ENCODE measurements around the gene NFIA. TPM values are rescaled to one million over a fixed set of nuclear protein-coding genes. Genes with fewer than 3 reads are reported as not detected.

Gene NFIA
- total RNA-seq, 1 experiment from 2014 or later, result 65.4 TPM

DNA sequence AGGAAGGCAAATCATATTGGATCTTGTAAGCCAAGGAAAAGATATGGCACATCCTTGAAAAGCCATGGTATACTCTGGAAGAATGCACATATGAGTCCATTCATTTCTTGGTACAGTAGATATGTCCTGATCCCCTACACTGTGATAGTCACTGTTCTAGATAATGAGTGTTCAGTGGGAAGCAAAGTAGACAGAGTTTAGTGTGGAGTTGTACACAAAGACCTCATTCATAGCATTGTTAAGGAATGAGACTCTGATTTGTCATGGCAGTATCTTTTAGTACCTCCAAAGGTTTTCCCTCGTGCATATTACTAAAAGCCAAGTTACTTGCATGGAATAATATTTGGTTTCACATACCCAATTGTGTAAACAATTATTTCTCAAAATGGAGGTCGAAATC lies 204.7 kb downstream of the NFIA start:
- BruUV-seq (replicated peaks), result no TSS peak
- H3K36me3 ChIP-seq (ENCODE audit: insufficient read depth, low read length, poor library complexity, severe bottlenecking), result no peaks in the 10 kb centered on the region
- no peaks in the 10 kb centered on the region for H3K27me3 ChIP-seq (replicated peaks; ENCODE audit: insufficient read depth, low read depth, low read length, poor library complexity)
- no peak for DNase-seq (ENCODE audit: low spot score)
- POLR2A ChIA-PET (ENCODE audit: low non-redundant PET), result no interaction called here
- no peaks in the 10 kb centered on the region for H3K9me3 ChIP-seq (ENCODE audit: low read depth, low read length, poor library complexity, severe bottlenecking)
- TF ChIP-seq CTCF (conservative IDR thresholded peaks at IDR 0.05; ENCODE audit: low read depth, low read length) (no peak), EZH2 (IDR thresholded peaks at IDR 0.05; ENCODE audit: borderline replicate concordance, low read depth, low read length, poor library complexity, severe bottlenecking) (no peak)
- H3K4me1 ChIP-seq (ENCODE audit: insufficient read depth, low read length, poor library complexity, severe bottlenecking), result peaks cover 22% of the 10 kb centered on the region
- intact Hi-C loops (cut with micrococcal nuclease; ENCODE audit: unreplicated experiment), result no loop called here
- H3K27ac ChIP-seq (ENCODE audit: low read depth, low read length, poor library complexity, severe bottlenecking), result no peak overlapping the region
- no peak overlapping the region for H3K4me3 ChIP-seq (ENCODE audit: low read depth, low read length, poor library complexity, severe bottlenecking)
- CTCF ChIA-PET, result no interaction called here

GRCh38 chr1:61287734-61288133 lies 205.4 kb downstream of the NFIA start:
- H3K4me1 ChIP-seq (ENCODE audit: insufficient read depth, low read length, poor library complexity, severe bottlenecking), result peaks cover 22% of the 10 kb centered on the region
- no peaks in the 10 kb centered on the region for H3K27me3 ChIP-seq (replicated peaks; ENCODE audit: insufficient read depth, low read depth, low read length, poor library complexity)
- ChIA-PET CTCF (no interaction called here), POLR2A (ENCODE audit: low non-redundant PET) (no interaction called here)
- no peak for TF ChIP-seq EZH2 (IDR thresholded peaks at IDR 0.05; ENCODE audit: borderline replicate concordance, low read depth, low read length, poor library complexity, severe bottlenecking)
- TF ChIP-seq CTCF (conservative IDR thresholded peaks at IDR 0.05; ENCODE audit: low read depth, low read length), result no peak
- intact Hi-C loops (cut with micrococcal nuclease; ENCODE audit: unreplicated experiment), result no loop called here
- no peak for DNase-seq (ENCODE audit: low spot score)
- H3K27ac ChIP-seq (ENCODE audit: low read depth, low read length, poor library complexity, severe bottlenecking), result no peak overlapping the region
- no peaks in the 10 kb centered on the region for H3K9me3 ChIP-seq (ENCODE audit: low read depth, low read length, poor library complexity, severe bottlenecking)
- H3K36me3 ChIP-seq (ENCODE audit: insufficient read depth, low read length, poor library complexity, severe bottlenecking), result no peaks in the 10 kb centered on the region
- no TSS peak for BruUV-seq (replicated peaks)
- H3K4me3 ChIP-seq (ENCODE audit: low read depth, low read length, poor library complexity, severe bottlenecking), result no peak overlapping the region

DNA sequence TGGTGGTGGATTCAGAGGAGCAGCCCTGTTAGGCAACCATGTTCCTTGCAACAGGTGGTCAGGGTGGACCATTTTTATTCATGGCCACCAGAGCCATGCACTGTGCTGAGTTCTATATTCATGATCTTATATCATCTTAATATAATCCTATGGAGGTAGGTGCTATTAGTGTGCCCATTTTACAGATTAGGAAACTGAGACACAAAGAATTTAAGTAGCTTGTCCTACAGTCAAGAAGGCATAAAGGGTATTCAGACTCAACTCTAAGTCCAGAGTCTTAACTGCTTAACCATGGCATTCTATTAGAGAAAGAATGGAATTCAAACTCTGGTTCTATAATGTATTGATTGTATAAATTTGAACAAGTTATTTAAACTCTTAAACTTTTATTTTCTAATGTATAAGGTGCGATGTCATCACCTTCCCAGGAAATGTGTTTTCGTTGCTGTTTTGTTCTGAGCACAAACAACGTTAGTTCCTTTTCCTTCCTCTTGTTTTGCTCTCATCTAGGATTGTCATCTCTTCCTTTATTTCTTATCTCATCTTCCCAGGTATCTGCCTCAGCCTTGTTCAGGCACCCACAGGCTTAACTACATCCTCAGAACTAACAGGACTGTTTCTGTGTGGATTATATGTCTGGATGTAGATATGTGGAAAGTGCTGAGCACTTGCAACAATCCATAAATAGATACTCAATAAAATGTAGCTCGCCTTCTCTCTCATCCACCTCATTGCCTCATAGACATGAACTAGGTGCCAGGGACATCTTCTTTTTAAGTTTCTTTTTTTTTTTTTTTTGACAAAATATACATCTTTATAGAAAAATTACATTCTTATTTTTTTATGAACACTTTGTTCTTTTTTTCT lies 207.1 kb downstream of the NFIA start:
- no peak for DNase-seq (ENCODE audit: low spot score)
- Histone ChIP-seq H3K4me1 (ENCODE audit: insufficient read depth, low read length, poor library complexity, severe bottlenecking) (peaks cover 12% of the 10 kb centered on the region), H3K36me3 (ENCODE audit: insufficient read depth, low read length, poor library complexity, severe bottlenecking) (no peaks in the 10 kb centered on the region), H3K4me3 (ENCODE audit: low read depth, low read length, poor library complexity, severe bottlenecking) (no peak overlapping the region), H3K9me3 (ENCODE audit: low read depth, low read length, poor library complexity, severe bottlenecking) (no peaks in the 10 kb centered on the region), H3K27ac (ENCODE audit: low read depth, low read length, poor library complexity, severe bottlenecking) (no peak overlapping the region), H3K27me3 (replicated peaks; ENCODE audit: insufficient read depth, low read depth, low read length, poor library complexity) (no peaks in the 10 kb centered on the region)
- TF ChIP-seq EZH2 (IDR thresholded peaks at IDR 0.05; ENCODE audit: borderline replicate concordance, low read depth, low read length, poor library complexity, severe bottlenecking) (no peak), CTCF (conservative IDR thresholded peaks at IDR 0.05; ENCODE audit: low read depth, low read length) (no peak)
- intact Hi-C loops (cut with micrococcal nuclease; ENCODE audit: unreplicated experiment), result no loop called here
- no TSS peak for BruUV-seq (replicated peaks)
- CTCF ChIA-PET, result no interaction called here
- POLR2A ChIA-PET (ENCODE audit: low non-redundant PET), result no interaction called here
